H1 (cell line): ENCODE measurements around the gene CADPS.

Source experiments
- BACH1 ChIP-seq: IDR thresholded peaks from 2 replicates; pipeline ENCODE4 v1.6.1; 2012; ENCODE audit warnings: low read length, improper control_type of control experiment
- CTCF ChIP-seq, 3 experiments: IDR thresholded peaks; 1 replicate in 2 of 3; 2 replicates in 1 of 3; pipeline versions ENCODE4 v1.5.1 to v1.6.1; 2011; ENCODE audit warnings: low read length in 3 of 3, mild to moderate bottlenecking in 3 of 3, inconsistent platforms in 2 of 3, low read depth in 1 of 3, moderate library complexity in 1 of 3; ENCODE audit not compliant: insufficient read depth in 1 of 3; ENCODE audit errors: control extremely low read depth in 1 of 3
- EGR1 ChIP-seq: IDR thresholded peaks from 2 replicates; pipeline ENCODE4 v1.6.1; 2011; ENCODE audit warnings: low read depth, low read length, borderline replicate concordance
- POLR2A ChIP-seq, 2 experiments: IDR thresholded peaks; 1 replicate in 1 of 2; 2 replicates in 1 of 2; pipeline ENCODE4 v1.6.1; 2011; ENCODE audit warnings: low read depth in 2 of 2, low read length in 2 of 2, mild to moderate bottlenecking in 2 of 2; ENCODE audit errors: control extremely low read depth in 1 of 2
- TAF1 ChIP-seq: IDR thresholded peaks from 2 replicates; pipeline ENCODE4 v1.6.1; 2011; ENCODE audit warnings: mild to moderate bottlenecking, low read depth, low read length
- ZNF274 ChIP-seq: IDR thresholded peaks from 2 replicates; pipeline ENCODE4 v1.7.0; 2012; ENCODE audit warnings: low read length, borderline replicate concordance; ENCODE audit errors: extremely low read depth

DNA sequence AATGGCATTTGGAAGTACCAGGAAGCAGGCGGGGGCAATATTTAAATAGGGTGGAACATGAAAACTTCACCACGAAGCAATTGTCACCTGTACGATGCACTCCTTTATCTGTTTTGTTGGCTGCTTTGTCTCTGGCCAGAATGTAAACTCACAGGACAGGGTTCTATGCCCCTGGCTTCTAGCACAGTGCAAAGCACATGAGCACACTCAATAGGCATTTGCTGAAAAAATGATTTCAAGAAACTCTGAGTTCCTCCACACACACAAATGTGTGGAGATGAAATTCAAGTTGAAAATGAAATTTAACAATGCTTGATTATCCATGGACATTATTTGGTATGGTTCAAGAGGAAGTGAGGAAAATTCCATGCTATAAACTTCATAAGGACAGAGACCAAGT is 272.2 kb downstream of the CADPS start:
- TF ChIP-seq BACH1 (no peak), CTCF (IDR thresholded peaks at IDR 0.05; ENCODE audit: control extremely low read depth in 1 of 3, insufficient read depth in 1 of 3, low read depth in 1 of 3, low read length in 3 of 3) (no peak), POLR2A (IDR thresholded peaks at IDR 0.05; ENCODE audit: control extremely low read depth in 1 of 2, low read depth in 2 of 2, low read length in 2 of 2) (no peak), TAF1 (no peak), EGR1 (no peak), ZNF274 (no peak)
